Measurements from ENCODE around the gene TEP1.

DNA sequence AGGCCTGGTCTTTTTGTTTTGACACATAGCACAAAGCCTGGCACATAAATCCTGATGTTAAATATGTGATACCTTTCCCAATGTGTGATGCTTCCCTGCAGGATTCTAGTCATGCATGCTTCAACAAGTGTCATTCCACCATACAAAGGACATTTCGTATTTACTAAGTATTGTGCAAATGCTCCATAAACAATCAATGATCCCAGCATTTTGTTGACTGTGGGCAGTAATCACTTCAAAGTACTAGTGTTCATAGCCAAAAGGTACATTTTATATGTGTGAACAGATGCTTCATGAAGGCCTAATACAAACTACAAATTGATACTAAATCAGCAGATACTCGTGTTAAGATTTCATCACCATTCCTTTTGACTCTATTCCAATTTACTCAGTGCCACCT lies 84.6 kb downstream of the TEP1 start:
- TF ChIP-seq, protein P1, sequence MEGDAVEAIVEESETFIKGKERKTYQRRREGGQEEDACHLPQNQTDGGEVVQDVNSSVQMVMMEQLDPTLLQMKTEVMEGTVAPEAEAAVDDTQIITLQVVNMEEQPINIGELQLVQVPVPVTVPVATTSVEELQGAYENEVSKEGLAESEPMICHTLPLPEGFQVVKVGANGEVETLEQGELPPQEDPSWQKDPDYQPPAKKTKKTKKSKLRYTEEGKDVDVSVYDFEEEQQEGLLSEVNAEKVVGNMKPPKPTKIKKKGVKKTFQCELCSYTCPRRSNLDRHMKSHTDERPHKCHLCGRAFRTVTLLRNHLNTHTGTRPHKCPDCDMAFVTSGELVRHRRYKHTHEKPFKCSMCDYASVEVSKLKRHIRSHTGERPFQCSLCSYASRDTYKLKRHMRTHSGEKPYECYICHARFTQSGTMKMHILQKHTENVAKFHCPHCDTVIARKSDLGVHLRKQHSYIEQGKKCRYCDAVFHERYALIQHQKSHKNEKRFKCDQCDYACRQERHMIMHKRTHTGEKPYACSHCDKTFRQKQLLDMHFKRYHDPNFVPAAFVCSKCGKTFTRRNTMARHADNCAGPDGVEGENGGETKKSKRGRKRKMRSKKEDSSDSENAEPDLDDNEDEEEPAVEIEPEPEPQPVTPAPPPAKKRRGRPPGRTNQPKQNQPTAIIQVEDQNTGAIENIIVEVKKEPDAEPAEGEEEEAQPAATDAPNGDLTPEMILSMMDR (conservative IDR thresholded peaks at IDR 0.05 in 1 of 2, IDR thresholded peaks at IDR 0.05 in 1 of 2; ENCODE audit: extremely low read depth in 1 of 2, insufficient read depth in 1 of 2, low read depth in 1 of 2, low read length in 2 of 2) = no peak
- TF ChIP-seq EZH2 (IDR thresholded peaks at IDR 0.05; ENCODE audit: borderline replicate concordance, low read length) = no peak

Data from mammary epithelial cell (primary cell).